Measurements from ENCODE around the gene SLC7A5. TPM values are rescaled to one million over a fixed set of nuclear protein-coding genes. Genes with fewer than 3 reads are reported as not detected.
"Not testable (repeated sequence)": the region's sequence is repeated elsewhere in the genome, so short reads cannot be mapped to it uniquely, and the experiment has no call there.

The SLC7A5 gene
- polyA plus RNA-seq, 2 of the 4 experiments (the other 2 are of a cell fraction) = 265 to 972 TPM

DNA sequence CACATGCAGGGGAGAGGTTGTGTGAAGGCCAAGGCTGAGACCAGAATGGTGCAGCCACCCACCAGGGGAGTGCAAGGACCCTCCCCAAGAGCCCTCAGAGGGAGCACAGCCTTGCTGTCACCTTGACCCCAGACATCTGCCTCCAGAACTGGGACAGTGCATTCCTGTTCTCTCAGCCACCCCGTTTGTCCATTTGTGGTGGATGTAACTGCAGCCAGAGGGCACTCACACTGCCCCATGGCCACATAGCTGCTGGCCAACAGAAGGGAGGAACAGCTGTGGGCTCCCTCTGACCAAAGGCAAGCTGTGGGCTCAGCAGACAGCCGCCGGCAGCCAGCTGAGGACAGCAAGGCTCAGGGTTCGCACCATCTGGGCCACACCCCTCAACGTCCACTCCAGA, 53.7 kb downstream of the SLC7A5 start:
- CTCF ChIA-PET = interaction anchor here (0.9 to 30.2 kb wide), 6 partner anchors 8 to 56 kb away, joined by 3 to 417 read pairs (median 4); no protein-coding TSS in a partner anchor
- DNase-seq (ENCODE audit: low read depth in 1 of 2, low spot score in 1 of 2) (no peak), FAIRE-seq (no peak), ATAC-seq (peak; percentile 6 to 10; a peak in 4 of 6 replicates)
- H3K4me2 ChIP-seq = no peak overlapping the region
- peaks cover 23% of the 10 kb centered on the region for H3K9me3 ChIP-seq
- H3K4me1 ChIP-seq = no peaks in the 10 kb centered on the region
- peak overlapping the region in 1 of 2 experiments; percentile 42; a peak in 3 of 6 replicates for H3K27ac ChIP-seq
- WGBS (ENCODE audit: missing lambda C conversion rate) = 32% methylated on average over 2 of the region's 5 CpGs
- no peak overlapping the region for H3K4me3 ChIP-seq
- TF ChIP-seq, protein P1, sequence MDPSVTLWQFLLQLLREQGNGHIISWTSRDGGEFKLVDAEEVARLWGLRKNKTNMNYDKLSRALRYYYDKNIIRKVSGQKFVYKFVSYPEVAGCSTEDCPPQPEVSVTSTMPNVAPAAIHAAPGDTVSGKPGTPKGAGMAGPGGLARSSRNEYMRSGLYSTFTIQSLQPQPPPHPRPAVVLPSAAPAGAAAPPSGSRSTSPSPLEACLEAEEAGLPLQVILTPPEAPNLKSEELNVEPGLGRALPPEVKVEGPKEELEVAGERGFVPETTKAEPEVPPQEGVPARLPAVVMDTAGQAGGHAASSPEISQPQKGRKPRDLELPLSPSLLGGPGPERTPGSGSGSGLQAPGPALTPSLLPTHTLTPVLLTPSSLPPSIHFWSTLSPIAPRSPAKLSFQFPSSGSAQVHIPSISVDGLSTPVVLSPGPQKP (IDR thresholded peaks at IDR 0.05; ENCODE audit: low read depth, low read length) = no peak
- no peak for TF ChIP-seq JUNB (IDR thresholded peaks at IDR 0.05)
- no peak for TF ChIP-seq TP53 (CRISPR knock-in tag; IDR thresholded peaks at IDR 0.05)
- no peak for TF ChIP-seq SREBF2 (IDR thresholded peaks at IDR 0.05)
- TF ChIP-seq KDM5A (IDR thresholded peaks at IDR 0.05) = no peak
- TF ChIP-seq, protein P2, sequence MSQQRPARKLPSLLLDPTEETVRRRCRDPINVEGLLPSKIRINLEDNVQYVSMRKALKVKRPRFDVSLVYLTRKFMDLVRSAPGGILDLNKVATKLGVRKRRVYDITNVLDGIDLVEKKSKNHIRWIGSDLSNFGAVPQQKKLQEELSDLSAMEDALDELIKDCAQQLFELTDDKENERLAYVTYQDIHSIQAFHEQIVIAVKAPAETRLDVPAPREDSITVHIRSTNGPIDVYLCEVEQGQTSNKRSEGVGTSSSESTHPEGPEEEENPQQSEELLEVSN (IDR thresholded peaks at IDR 0.05; ENCODE audit: borderline replicate concordance, low read depth) = no peak
- 0 out of 5 replicates have a peak, but pooled peaks of 1 of the 2 experiments have one; percentile 4 for TF ChIP-seq RAD21 (conservative IDR thresholded peaks at IDR 0.05 in 1 of 2, IDR thresholded peaks at IDR 0.05 in 1 of 2)
- peak; percentile 10; the same call in 1 of the 2 replicates for TF ChIP-seq TFCP2L1 (CRISPR knock-in tag; IDR thresholded peaks at IDR 0.05)
- peak; percentile 88 for TF ChIP-seq POLR2AphosphoS2 (conservative IDR thresholded peaks at IDR 0.05; ENCODE audit: low read length)
- TF ChIP-seq, protein P3, sequence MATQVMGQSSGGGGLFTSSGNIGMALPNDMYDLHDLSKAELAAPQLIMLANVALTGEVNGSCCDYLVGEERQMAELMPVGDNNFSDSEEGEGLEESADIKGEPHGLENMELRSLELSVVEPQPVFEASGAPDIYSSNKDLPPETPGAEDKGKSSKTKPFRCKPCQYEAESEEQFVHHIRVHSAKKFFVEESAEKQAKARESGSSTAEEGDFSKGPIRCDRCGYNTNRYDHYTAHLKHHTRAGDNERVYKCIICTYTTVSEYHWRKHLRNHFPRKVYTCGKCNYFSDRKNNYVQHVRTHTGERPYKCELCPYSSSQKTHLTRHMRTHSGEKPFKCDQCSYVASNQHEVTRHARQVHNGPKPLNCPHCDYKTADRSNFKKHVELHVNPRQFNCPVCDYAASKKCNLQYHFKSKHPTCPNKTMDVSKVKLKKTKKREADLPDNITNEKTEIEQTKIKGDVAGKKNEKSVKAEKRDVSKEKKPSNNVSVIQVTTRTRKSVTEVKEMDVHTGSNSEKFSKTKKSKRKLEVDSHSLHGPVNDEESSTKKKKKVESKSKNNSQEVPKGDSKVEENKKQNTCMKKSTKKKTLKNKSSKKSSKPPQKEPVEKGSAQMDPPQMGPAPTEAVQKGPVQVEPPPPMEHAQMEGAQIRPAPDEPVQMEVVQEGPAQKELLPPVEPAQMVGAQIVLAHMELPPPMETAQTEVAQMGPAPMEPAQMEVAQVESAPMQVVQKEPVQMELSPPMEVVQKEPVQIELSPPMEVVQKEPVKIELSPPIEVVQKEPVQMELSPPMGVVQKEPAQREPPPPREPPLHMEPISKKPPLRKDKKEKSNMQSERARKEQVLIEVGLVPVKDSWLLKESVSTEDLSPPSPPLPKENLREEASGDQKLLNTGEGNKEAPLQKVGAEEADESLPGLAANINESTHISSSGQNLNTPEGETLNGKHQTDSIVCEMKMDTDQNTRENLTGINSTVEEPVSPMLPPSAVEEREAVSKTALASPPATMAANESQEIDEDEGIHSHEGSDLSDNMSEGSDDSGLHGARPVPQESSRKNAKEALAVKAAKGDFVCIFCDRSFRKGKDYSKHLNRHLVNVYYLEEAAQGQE (IDR thresholded peaks at IDR 0.05) = no peak
- TF ChIP-seq ZFP36 (IDR thresholded peaks at IDR 0.05; ENCODE audit: borderline replicate concordance, partially characterized antibody) = no peak
- no peak for TF ChIP-seq MYC (IDR thresholded peaks at IDR 0.05; ENCODE audit: borderline replicate concordance, low read length)
- POLR2A ChIA-PET = interaction anchor here (1.3 to 1.7 kb wide), 2 partner anchors 9 to 13 kb away, joined by 4 to 7 read pairs; no protein-coding TSS in a partner anchor

DNA sequence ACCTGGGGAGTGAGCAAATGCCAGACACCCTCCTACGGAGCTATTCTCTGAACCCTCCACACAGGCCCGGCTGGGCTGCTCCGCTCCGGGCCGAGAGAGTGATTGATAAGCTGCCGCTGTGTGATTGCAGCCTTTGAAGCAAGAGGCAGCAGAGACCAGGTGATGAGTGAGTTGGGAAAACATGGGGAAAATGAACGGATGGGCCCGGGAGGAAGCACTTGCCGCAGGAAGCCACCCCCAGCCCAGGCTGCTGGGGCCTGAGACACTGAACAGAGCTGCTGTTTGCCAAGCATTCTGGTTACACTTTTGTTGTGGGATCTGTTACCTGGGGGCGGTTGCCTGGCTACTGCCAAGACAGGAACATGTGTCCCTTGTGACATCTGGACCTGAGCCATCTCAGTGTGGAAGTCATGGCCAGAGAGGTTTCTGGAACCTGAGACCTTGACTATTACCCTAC, 57.1 kb downstream of the SLC7A5 start:
- Histone ChIP-seq H3K9me3 (peaks cover 10% of the 10 kb centered on the region), H3K4me2 (no peak overlapping the region), H3K27ac (peak overlapping the region; percentile 15 to 50; a peak in 4 of 6 replicates), H3K4me3 (no peak overlapping the region), H3K4me1 (peaks cover 27% of the 10 kb centered on the region)
- FAIRE-seq (no peak), DNase-seq (ENCODE audit: low read depth in 1 of 2, low spot score in 1 of 2) (no peak), ATAC-seq (peak in 1 of 2 experiments; percentile 3; a peak in 1 of 6 replicates)
- WGBS (ENCODE audit: missing lambda C conversion rate) = 94% methylated on average over 10 of the region's 10 CpGs
- TF ChIP-seq JUN (IDR thresholded peaks at IDR 0.05) (no peak), POLR2AphosphoS2 (conservative IDR thresholded peaks at IDR 0.05; ENCODE audit: low read length) (peak; percentile 84; the same call in 1 of the 2 replicates)
- CTCF ChIA-PET = interaction anchor here (0.9 to 14.7 kb wide), 3 partner anchors 8 to 31 kb away, joined by 3 to 140 read pairs (median 3); no protein-coding TSS in a partner anchor
- POLR2A ChIA-PET = interaction anchor here (2.0 kb wide), 1 partner anchor 22 kb away, joined by 6 read pairs; no protein-coding TSS in a partner anchor

DNA sequence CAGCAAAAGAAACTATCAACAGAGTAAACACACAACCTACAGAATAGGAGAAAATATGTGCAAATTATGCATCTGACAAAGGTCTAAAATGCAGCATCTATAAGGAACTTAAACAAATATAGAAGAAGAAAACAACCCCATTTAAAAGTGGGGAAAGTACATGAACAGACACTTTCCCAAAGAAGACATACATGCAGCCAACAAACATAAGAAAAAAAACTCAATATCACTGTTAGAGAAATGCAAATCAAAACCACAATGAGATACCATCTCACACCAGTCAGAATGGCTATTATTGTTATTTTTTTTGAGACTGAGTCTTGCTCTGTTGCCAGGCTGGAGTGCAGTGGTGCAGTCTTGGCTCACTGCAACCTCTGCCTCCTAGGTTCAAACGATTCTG, 57.9 kb downstream of the SLC7A5 start:
- WGBS (ENCODE audit: missing lambda C conversion rate) = 47% methylated on average over 1 of the region's 1 CpG
- ATAC-seq = not testable (repeated sequence)
- POLR2A ChIA-PET = interaction anchor here (2.0 kb wide), 1 partner anchor 22 kb away, joined by 6 read pairs; no protein-coding TSS in a partner anchor

More for the DNA sequence above, 57.9 kb downstream of the SLC7A5 start:
- not testable (repeated sequence) for FAIRE-seq; H3K4me3 ChIP-seq; DNase-seq (ENCODE audit: low read depth in 1 of 2, low spot score in 1 of 2); H3K9me3 ChIP-seq; H3K4me2 ChIP-seq
- peaks cover 35% of the 10 kb centered on the region for H3K4me1 ChIP-seq
- H3K27ac ChIP-seq = peak overlapping the region in 1 of 2 experiments; percentile 56; a peak in 2 of 6 replicates
- CTCF ChIA-PET = interaction anchor here (0.9 to 14.7 kb wide), 4 partner anchors 9 to 37 kb away, joined by 3 to 140 read pairs (median 3); no protein-coding TSS in a partner anchor

Measured in A549 (cell line).